Stimulated activated naive B cell treated with anti-CD40 and anti-IgM and Interleukin-4, amounts not matched to agents 10 μg/mL and 1 μg/mL and 100 μg/mL, for 72 hours (primary cell): Measurements from ENCODE around the gene ZBTB9.
"Not testable (repeated sequence)": the region's sequence is repeated elsewhere in the genome, so short reads cannot be mapped to it uniquely, and the experiment has no call there.

ENCODE experiments used
- ATAC-seq, 2 donors: fragments of 150-1000 bp; cut with Tn5 transposase; replicated peaks; 2 replicates each; pipeline ENCODE4 v1.10.0; 2021; ENCODE audit warnings: moderate library complexity in 1 of 2
- DNase-seq: peaks from one replicate; pipeline ENCODE4 v3.0.0; 2021
- H3K27ac Mint-ChIP-seq: one replicate; pipeline ENCODE4 v1.8.0; 2022; ENCODE audit warnings: mild to moderate bottlenecking, mixed read lengths
- H3K27me3 Mint-ChIP-seq, 2 donors: one replicate each; pipeline ENCODE4 v1.8.0; 2022; ENCODE audit warnings: mixed read lengths in 2 of 2
- H3K36me3 Mint-ChIP-seq, 2 donors: one replicate each; pipeline ENCODE4 v1.8.0; 2022; ENCODE audit warnings: mixed read lengths in 2 of 2, mild to moderate bottlenecking in 1 of 2
- H3K4me1 Mint-ChIP-seq, 2 donors: one replicate each; pipeline ENCODE4 v1.8.0; 2022; ENCODE audit warnings: mixed read lengths in 2 of 2, mild to moderate bottlenecking in 1 of 2
- H3K4me3 Mint-ChIP-seq, 2 donors: one replicate each; pipeline ENCODE4 v1.8.0; 2022; ENCODE audit warnings: mild to moderate bottlenecking in 2 of 2, mixed read lengths in 2 of 2, moderate library complexity in 1 of 2
- H3K9me3 Mint-ChIP-seq, 2 donors: one replicate each; pipeline ENCODE4 v1.8.0; 2022; ENCODE audit warnings: mixed read lengths in 2 of 2, mild to moderate bottlenecking in 1 of 2

Gene ZBTB9

DNA sequence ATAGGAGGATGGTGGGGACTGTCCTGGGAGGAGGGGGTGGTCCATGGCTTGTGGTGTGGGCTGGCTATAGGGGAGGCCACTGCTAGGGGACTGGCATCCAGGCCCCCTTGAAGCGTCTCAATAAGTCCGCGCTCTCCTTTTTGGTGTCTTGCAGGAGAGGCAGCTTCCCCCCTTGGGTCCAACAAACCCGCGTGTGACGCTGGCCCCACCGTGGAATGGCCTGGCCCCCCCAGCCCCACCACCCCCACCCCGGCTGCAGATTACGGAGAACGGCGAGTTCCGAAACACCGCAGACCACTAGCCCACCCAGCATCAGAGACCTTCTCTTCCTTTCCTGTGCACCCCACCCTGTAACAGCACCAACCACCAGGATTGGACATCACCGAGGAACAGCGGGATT is 2.8 kb upstream of the ZBTB9 start:
- Mint-ChIP-seq H3K4me1 (peaks cover 32 to 63% of the 10 kb centered on the region in 2 donors), H3K27ac (no peak overlapping the region), H3K4me3 (no peak overlapping the region), H3K27me3 (no peaks in the 10 kb centered on the region), H3K9me3 (no peaks in the 10 kb centered on the region), H3K36me3 (peaks cover 31 to 46% of the 10 kb centered on the region in 2 donors)
- DNase-seq (no peak), ATAC-seq (no peak)

GRCh38 chr6:33452496-33452895 is 1.9 kb upstream of the ZBTB9 start:
- H3K4me1 Mint-ChIP-seq, result peaks cover 32 to 60% of the 10 kb centered on the region in 2 donors
- no peak for DNase-seq
- ATAC-seq, result no peak
- H3K9me3 Mint-ChIP-seq, result no peaks in the 10 kb centered on the region
- H3K36me3 Mint-ChIP-seq, result peaks cover 30 to 48% of the 10 kb centered on the region in 2 donors
- H3K27me3 Mint-ChIP-seq, result no peaks in the 10 kb centered on the region
- H3K27ac Mint-ChIP-seq, result no peak overlapping the region
- H3K4me3 Mint-ChIP-seq, result peak overlapping the region in 1 of 2 donors; percentile 29

- DNase-seq (no peak), ATAC-seq (no peak)
- Mint-ChIP-seq H3K27me3 (no peaks in the 10 kb centered on the region), H3K4me3 (peak overlapping the region; percentile 95 to 98), H3K36me3 (peaks cover 19 to 39% of the 10 kb centered on the region in 2 donors), H3K4me1 (peaks cover 30 to 52% of the 10 kb centered on the region in 2 donors), H3K27ac (peak overlapping the region; percentile 91), H3K9me3 (no peaks in the 10 kb centered on the region)
Observed at GRCh38 chr6:33453393-33454008, 875 bp upstream of the ZBTB9 start.

DNA sequence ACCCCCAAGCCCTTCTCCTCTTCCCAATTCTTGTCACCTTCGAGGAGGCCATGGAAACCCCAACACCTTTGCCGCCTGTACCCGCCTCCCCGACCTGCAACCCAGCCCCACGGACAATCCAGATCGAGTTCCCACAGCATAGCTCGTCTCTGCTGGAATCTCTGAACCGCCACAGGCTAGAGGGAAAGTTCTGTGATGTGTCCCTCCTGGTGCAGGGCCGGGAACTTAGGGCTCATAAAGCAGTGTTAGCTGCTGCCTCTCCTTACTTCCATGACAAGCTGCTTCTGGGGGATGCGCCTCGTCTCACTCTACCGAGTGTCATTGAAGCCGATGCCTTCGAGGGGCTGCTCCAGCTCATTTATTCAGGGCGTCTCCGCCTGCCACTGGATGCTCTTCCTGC is 675 bp downstream of the ZBTB9 start:
- ATAC-seq (no peak), DNase-seq (no peak)
- peaks cover 18 to 28% of the 10 kb centered on the region in 2 donors for H3K36me3 Mint-ChIP-seq
- peak overlapping the region; percentile 91 for H3K27ac Mint-ChIP-seq
- no peaks in the 10 kb centered on the region for H3K27me3 Mint-ChIP-seq
- H3K4me3 Mint-ChIP-seq, result peak overlapping the region; percentile 95 to 98
- H3K9me3 Mint-ChIP-seq, result no peaks in the 10 kb centered on the region
- H3K4me1 Mint-ChIP-seq, result peaks cover 23 to 52% of the 10 kb centered on the region in 2 donors

DNA sequence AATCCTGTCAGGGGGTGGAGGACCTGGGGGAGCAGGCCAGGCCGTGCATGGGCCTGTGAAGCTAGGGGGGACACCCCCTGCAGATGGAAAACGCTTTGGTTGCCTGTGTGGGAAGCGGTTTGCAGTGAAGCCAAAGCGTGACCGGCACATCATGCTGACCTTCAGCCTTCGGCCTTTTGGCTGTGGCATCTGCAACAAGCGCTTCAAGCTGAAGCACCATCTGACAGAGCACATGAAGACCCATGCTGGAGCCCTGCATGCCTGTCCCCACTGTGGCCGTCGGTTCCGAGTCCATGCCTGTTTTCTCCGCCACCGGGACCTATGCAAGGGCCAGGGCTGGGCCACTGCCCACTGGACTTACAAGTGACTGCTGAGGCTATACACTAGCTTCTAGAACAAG is 1.8 kb downstream of the ZBTB9 start:
- DNase-seq (no peak), ATAC-seq (no peak)
- no peaks in the 10 kb centered on the region for H3K27me3 Mint-ChIP-seq
- no peak overlapping the region for H3K27ac Mint-ChIP-seq
- H3K4me3 Mint-ChIP-seq, result no peak overlapping the region
- H3K9me3 Mint-ChIP-seq, result no peaks in the 10 kb centered on the region
- peaks cover 18 to 28% of the 10 kb centered on the region in 2 donors for H3K36me3 Mint-ChIP-seq
- H3K4me1 Mint-ChIP-seq, result peaks cover 23 to 46% of the 10 kb centered on the region in 2 donors

- Mint-ChIP-seq H3K27ac (no peak overlapping the region), H3K36me3 (peaks cover 16 to 24% of the 10 kb centered on the region in 2 donors), H3K9me3 (no peaks in the 10 kb centered on the region), H3K4me3 (no peak overlapping the region), H3K27me3 (peaks cover 0 to 3% of the 10 kb centered on the region in 2 donors), H3K4me1 (peaks cover 13 to 28% of the 10 kb centered on the region in 2 donors)
- DNase-seq (no peak), ATAC-seq (no peak)
Observed at GRCh38 chr6:33458676-33459075, 4.3 kb downstream of the ZBTB9 start.

DNA sequence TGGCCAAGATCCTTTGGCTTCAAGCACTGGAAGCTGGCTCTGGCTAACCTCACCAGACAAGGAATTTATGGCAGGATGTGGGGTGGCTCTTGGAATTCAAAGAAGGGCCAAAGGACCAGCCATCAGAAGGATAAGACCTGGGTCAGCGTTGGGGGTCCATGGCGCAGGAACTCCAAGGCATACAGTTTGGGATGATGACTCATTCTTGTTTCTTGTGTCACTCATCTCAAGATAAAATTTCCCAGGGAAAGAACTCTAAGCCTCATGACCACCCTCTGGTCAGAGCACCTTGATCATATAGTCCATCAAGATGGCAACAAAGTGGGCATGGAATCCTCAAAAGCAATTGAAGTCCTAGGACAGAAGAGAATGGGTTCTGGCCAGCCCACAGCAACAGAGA is 4.8 kb downstream of the ZBTB9 start:
- H3K4me3 Mint-ChIP-seq, result no peak overlapping the region
- ATAC-seq, result no peak
- no peaks in the 10 kb centered on the region for H3K9me3 Mint-ChIP-seq
- peaks cover 16 to 24% of the 10 kb centered on the region in 2 donors for H3K36me3 Mint-ChIP-seq
- peaks cover 12 to 23% of the 10 kb centered on the region in 2 donors for H3K4me1 Mint-ChIP-seq
- DNase-seq, result no peak
- H3K27ac Mint-ChIP-seq, result no peak overlapping the region
- H3K27me3 Mint-ChIP-seq, result peaks cover 0 to 5% of the 10 kb centered on the region in 2 donors

DNA sequence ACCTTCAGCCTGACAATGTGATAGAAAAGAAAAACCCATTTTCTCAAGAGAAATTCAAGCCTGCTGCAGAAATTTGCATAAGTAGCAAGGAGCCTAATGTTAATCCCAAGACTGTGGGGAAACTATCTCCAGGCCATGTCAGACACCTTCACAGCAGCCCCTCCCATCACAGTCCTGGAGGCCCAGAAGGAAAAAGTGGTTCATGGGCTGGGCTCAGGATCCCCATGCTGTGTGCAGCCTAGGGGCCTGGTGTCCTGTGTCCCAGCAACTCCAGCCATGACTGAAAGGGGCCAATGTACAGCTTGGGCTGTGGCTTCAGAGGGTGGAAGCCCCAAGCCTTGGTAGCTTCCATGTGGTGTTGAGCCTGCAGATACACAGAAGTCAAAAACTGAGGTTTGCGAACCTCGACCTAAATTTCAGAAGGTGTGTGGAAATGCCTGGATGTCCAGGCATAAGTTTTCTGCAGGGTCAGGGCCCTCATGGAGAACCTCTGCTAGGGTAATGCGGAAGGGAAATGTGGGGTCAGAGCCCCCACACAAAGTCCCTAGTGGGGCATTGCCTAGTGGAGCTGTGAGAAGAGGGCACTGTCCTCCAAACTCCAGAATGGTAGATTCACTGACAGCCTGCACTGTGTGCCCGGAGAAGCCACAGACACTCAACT is 11.8 kb downstream of the ZBTB9 start:
- DNase-seq (no peak), ATAC-seq (no peak)
- Mint-ChIP-seq H3K36me3 (no peaks in the 10 kb centered on the region), H3K4me1 (peaks cover 0 to 2% of the 10 kb centered on the region in 2 donors), H3K4me3 (no peak overlapping the region), H3K9me3 (no peaks in the 10 kb centered on the region), H3K27me3 (peaks cover 0 to 5% of the 10 kb centered on the region in 2 donors), H3K27ac (no peak overlapping the region)

GRCh38 chr6:33467091-33467490 is 12.7 kb downstream of the ZBTB9 start:
- Mint-ChIP-seq H3K9me3 (no peaks in the 10 kb centered on the region), H3K27me3 (peaks cover 0 to 9% of the 10 kb centered on the region in 2 donors), H3K4me3 (no peak overlapping the region), H3K36me3 (no peaks in the 10 kb centered on the region), H3K27ac (no peak overlapping the region), H3K4me1 (peaks cover 0 to 2% of the 10 kb centered on the region in 2 donors)
- ATAC-seq (no peak), DNase-seq (no peak)

- no peaks in the 10 kb centered on the region for H3K36me3 Mint-ChIP-seq
- DNase-seq (no peak), ATAC-seq (no peak)
- H3K27me3 Mint-ChIP-seq, result peaks cover 0 to 4% of the 10 kb centered on the region in 2 donors
- peaks cover 0 to 2% of the 10 kb centered on the region in 2 donors for H3K4me1 Mint-ChIP-seq
- no peak overlapping the region for H3K4me3 Mint-ChIP-seq
- H3K27ac Mint-ChIP-seq, result no peak overlapping the region
- H3K9me3 Mint-ChIP-seq, result no peaks in the 10 kb centered on the region
Observed at GRCh38 chr6:33469661-33470060, 15.3 kb downstream of the ZBTB9 start.

DNA sequence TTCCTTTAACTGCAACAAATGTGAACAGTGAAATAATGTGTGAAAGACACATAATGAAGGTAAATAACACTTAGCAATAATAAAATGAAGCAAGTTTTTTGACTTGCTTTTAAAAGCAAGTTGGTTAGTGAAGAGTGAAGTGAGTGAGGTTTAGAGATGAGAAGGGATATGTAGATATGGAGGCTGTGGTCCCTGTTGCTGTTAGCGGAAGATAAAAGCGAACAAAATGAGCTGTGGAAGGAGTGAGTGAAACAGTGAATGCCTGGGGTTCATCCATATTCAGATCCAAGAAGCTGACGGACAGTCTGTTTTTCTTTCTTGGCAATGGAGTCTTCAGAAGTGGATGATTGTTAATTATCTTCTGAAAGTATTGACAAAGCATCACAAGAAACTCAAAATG is 23.5 kb downstream of the ZBTB9 start:
- no peaks in the 10 kb centered on the region for H3K36me3 Mint-ChIP-seq
- H3K9me3 Mint-ChIP-seq, result no peaks in the 10 kb centered on the region
- no peak overlapping the region for H3K4me3 Mint-ChIP-seq

DNA sequence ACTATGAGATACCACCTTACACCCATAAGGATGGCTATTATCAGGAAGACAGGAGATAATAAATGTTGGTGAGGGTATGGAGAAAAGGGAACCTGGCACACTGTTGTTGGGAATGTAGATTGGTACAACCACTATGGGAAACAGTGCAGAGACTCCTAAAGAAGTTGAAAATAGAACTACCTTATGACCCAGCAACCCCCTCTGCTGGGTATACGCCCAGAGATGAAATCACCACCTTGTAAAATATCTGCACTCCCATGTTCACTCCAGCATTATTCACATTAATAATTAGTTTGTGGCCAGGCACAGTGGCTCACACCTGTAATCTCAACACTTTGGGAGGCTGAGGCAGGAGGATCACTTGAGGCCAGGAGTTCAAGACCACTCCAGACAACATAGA is 26.8 kb downstream of the ZBTB9 start:
- Mint-ChIP-seq H3K4me1 (no peaks in the 10 kb centered on the region), H3K27ac (no peak overlapping the region), H3K4me3 (no peak overlapping the region), H3K9me3 (no peaks in the 10 kb centered on the region), H3K27me3 (peaks cover 0 to 6% of the 10 kb centered on the region in 2 donors), H3K36me3 (no peaks in the 10 kb centered on the region)
- DNase-seq (no peak), ATAC-seq (no peak)

More for the DNA sequence above, 23.5 kb downstream of the ZBTB9 start:
- DNase-seq (no peak), ATAC-seq (no peak)
- peaks cover 0 to 6% of the 10 kb centered on the region in 2 donors for H3K27me3 Mint-ChIP-seq
- no peaks in the 10 kb centered on the region for H3K4me1 Mint-ChIP-seq
- H3K27ac Mint-ChIP-seq, result no peak overlapping the region

DNA sequence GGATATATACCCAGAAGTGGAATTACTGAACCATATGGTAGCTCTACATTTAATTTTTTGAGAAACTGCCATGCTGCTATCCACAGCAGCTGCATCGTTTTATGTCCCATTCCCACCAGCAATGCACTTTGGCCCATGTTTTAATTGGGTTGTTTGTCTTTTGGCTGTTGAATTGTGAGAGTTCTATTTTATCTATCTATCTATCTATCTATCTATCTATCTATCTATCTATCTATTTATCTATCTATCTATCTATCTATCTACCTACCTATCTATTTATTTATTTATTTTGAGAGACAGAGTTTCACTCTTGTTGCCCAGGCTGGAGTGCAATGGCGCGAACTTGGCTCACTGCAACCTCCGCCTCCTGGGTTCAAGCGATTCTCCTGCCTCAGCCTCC is 28.2 kb downstream of the ZBTB9 start:
- not testable (repeated sequence) for H3K4me3 Mint-ChIP-seq, DNase-seq, ATAC-seq, H3K36me3 Mint-ChIP-seq, H3K9me3 Mint-ChIP-seq, H3K4me1 Mint-ChIP-seq, H3K27ac Mint-ChIP-seq
- H3K27me3 Mint-ChIP-seq, result peaks cover 5 to 12% of the 10 kb centered on the region in 2 donors

DNA sequence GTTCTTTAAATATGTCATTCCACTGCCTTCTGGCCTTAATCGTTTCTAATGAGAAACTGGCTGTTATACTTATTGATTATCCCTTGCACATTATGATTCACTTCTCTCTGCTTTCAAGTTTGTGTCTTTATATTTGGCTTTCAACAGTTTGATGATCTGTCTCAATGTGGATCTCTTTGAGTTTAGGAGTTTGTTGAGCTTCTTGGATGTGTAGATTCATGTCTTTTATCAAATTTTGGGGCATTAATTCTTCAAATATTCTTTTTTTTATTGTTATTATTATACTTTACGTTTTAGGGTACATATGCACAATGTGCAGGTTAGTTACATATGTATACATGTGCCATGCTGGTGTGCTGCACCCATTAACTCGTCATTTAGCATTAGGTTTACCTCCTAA is 29.3 kb downstream of the ZBTB9 start:
- Mint-ChIP-seq H3K36me3 (no peaks in the 10 kb centered on the region), H3K4me3 (no peak overlapping the region), H3K27me3 (peaks cover 8 to 11% of the 10 kb centered on the region in 2 donors), H3K27ac (no peak overlapping the region), H3K9me3 (no peaks in the 10 kb centered on the region), H3K4me1 (no peaks in the 10 kb centered on the region)
- DNase-seq (no peak), ATAC-seq (no peak)

- peaks cover 11 to 14% of the 10 kb centered on the region in 2 donors for H3K27me3 Mint-ChIP-seq
- H3K4me1 Mint-ChIP-seq, H3K27ac Mint-ChIP-seq, H3K9me3 Mint-ChIP-seq, DNase-seq, ATAC-seq, H3K4me3 Mint-ChIP-seq, H3K36me3 Mint-ChIP-seq: not testable (repeated sequence)
Observed at GRCh38 chr6:33484673-33485262, 30.4 kb downstream of the ZBTB9 start.
